ENCODE data around the gene CDS1.

The CDS1 gene

DNA sequence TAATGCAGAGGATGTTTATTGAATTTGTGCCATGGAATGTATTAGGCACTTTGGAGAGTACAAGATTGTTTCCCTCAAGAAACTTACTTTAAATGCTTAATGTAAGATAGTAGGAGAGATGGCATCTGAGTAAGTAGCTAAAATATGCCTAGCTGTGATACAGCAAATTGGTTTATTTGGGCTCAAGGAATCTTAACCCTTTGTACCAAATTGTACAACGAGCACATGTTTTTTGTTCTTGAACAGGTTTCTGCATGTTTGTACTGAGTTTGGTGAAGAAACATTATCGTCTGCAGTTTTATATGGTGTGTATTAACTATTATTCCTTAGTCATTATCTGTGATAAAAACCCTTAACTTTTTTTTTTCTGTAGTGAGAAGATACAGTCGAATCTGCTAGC is 48.6 kb downstream of the CDS1 start:
- TF ChIP-seq FOXP2 (optimal IDR thresholded peaks at IDR 0.05; ENCODE audit: borderline replicate concordance, extremely low read depth, extremely low read length, insufficient read depth) (no peak), POLR2AphosphoS5 (IDR thresholded peaks at IDR 0.05; ENCODE audit: low read depth, low read length) (no peak), TAF1 (IDR thresholded peaks at IDR 0.05; ENCODE audit: borderline replicate concordance, insufficient read depth, low read length) (no peak), SIN3A (IDR thresholded peaks at IDR 0.05; ENCODE audit: borderline replicate concordance, insufficient read depth, low read length) (no peak)
- TF ChIP-seq, protein P1, sequence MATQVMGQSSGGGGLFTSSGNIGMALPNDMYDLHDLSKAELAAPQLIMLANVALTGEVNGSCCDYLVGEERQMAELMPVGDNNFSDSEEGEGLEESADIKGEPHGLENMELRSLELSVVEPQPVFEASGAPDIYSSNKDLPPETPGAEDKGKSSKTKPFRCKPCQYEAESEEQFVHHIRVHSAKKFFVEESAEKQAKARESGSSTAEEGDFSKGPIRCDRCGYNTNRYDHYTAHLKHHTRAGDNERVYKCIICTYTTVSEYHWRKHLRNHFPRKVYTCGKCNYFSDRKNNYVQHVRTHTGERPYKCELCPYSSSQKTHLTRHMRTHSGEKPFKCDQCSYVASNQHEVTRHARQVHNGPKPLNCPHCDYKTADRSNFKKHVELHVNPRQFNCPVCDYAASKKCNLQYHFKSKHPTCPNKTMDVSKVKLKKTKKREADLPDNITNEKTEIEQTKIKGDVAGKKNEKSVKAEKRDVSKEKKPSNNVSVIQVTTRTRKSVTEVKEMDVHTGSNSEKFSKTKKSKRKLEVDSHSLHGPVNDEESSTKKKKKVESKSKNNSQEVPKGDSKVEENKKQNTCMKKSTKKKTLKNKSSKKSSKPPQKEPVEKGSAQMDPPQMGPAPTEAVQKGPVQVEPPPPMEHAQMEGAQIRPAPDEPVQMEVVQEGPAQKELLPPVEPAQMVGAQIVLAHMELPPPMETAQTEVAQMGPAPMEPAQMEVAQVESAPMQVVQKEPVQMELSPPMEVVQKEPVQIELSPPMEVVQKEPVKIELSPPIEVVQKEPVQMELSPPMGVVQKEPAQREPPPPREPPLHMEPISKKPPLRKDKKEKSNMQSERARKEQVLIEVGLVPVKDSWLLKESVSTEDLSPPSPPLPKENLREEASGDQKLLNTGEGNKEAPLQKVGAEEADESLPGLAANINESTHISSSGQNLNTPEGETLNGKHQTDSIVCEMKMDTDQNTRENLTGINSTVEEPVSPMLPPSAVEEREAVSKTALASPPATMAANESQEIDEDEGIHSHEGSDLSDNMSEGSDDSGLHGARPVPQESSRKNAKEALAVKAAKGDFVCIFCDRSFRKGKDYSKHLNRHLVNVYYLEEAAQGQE (IDR thresholded peaks at IDR 0.05; ENCODE audit: insufficient read depth in 1 of 2, low read depth in 2 of 2, low read length in 2 of 2), result no peak

GRCh38 chr4:84632092-84632491 is 49.2 kb downstream of the CDS1 start:
- TF ChIP-seq TAF1 (IDR thresholded peaks at IDR 0.05; ENCODE audit: borderline replicate concordance, insufficient read depth, low read length), result no peak
- TF ChIP-seq, protein P1 (IDR thresholded peaks at IDR 0.05; ENCODE audit: insufficient read depth in 1 of 2, low read depth in 2 of 2, low read length in 2 of 2), result no peak
- TF ChIP-seq FOXP2 (optimal IDR thresholded peaks at IDR 0.05; ENCODE audit: borderline replicate concordance, extremely low read depth, extremely low read length, insufficient read depth), result no peak
- no peak for TF ChIP-seq SIN3A (IDR thresholded peaks at IDR 0.05; ENCODE audit: borderline replicate concordance, insufficient read depth, low read length)
- TF ChIP-seq POLR2AphosphoS5 (IDR thresholded peaks at IDR 0.05; ENCODE audit: low read depth, low read length), result no peak

DNA sequence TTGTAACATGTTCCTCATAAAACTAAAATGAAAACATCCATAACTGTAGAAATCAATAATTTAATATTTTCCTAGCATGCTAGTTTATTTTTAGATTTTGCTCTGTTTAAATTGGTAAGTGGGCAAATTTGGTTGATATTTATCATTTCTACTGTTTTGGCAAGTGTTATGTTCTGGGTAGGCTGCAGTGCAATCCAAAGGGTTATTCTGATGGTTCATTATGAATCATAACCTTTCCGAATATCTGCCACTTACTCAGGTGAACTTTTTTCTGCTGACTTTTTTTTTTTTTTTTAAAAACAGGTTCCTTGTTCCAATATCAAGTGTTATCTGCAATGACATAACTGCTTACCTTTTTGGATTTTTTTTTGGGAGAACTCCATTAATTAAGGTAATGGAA is 52.0 kb downstream of the CDS1 start:
- no peak for TF ChIP-seq SIN3A (IDR thresholded peaks at IDR 0.05; ENCODE audit: borderline replicate concordance, insufficient read depth, low read length)
- TF ChIP-seq, protein P1 (IDR thresholded peaks at IDR 0.05; ENCODE audit: insufficient read depth in 1 of 2, low read depth in 2 of 2, low read length in 2 of 2), result no peak
- TF ChIP-seq POLR2AphosphoS5 (IDR thresholded peaks at IDR 0.05; ENCODE audit: low read depth, low read length), result no peak
- no peak for TF ChIP-seq TAF1 (IDR thresholded peaks at IDR 0.05; ENCODE audit: borderline replicate concordance, insufficient read depth, low read length)
- no peak for TF ChIP-seq FOXP2 (optimal IDR thresholded peaks at IDR 0.05; ENCODE audit: borderline replicate concordance, extremely low read depth, extremely low read length, insufficient read depth)

DNA sequence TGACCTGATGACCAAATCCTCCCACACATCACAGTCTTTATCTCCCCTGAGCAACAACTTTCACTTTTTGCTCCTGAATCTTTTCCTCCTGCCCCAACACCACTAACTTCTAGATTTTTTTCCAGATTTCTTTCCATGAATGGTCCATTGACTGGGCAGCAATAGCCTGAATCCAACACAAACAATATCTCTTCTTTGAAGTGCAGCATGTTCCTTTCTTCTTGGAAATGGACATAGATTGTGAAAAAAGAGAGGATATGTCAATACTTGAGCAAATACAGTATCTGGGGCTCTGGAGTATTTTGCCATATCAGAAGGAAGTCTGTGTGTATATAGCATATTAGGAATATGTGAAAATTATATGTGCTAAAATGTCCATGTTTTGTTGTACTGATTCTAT is 55.2 kb downstream of the CDS1 start:
- no peak for TF ChIP-seq POLR2AphosphoS5 (IDR thresholded peaks at IDR 0.05; ENCODE audit: low read depth, low read length)
- no peak for TF ChIP-seq SIN3A (IDR thresholded peaks at IDR 0.05; ENCODE audit: borderline replicate concordance, insufficient read depth, low read length)
- TF ChIP-seq TAF1 (IDR thresholded peaks at IDR 0.05; ENCODE audit: borderline replicate concordance, insufficient read depth, low read length), result no peak
- no peak for TF ChIP-seq FOXP2 (optimal IDR thresholded peaks at IDR 0.05; ENCODE audit: borderline replicate concordance, extremely low read depth, extremely low read length, insufficient read depth)
- TF ChIP-seq, protein P1 (IDR thresholded peaks at IDR 0.05; ENCODE audit: insufficient read depth in 1 of 2, low read depth in 2 of 2, low read length in 2 of 2), result no peak

DNA sequence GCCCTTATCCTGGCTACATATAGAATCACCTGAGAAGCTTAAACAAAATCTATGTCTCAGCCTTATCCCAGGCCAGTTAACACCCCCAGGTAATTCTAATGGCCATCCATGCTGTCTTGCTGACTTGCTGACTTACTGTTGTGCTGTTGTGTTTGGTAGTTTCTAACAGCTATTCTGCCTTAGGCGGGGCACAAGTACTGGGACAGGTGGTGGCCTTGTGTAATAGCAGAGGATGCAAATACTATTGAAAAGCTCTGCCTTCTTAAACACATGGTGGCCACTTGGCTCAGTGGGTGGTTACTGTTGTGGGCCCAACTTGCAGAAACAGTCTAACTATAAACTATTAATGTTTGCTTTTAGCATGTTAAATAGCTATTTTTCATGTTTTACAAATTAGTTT is 56.2 kb downstream of the CDS1 start:
- TF ChIP-seq TAF1 (IDR thresholded peaks at IDR 0.05; ENCODE audit: borderline replicate concordance, insufficient read depth, low read length), result no peak
- TF ChIP-seq, protein P1 (IDR thresholded peaks at IDR 0.05; ENCODE audit: insufficient read depth in 1 of 2, low read depth in 2 of 2, low read length in 2 of 2), result no peak
